Mesothelial cell of epicardium (in vitro differentiated cells): ENCODE results near the gene SLIT3. TPM values are rescaled to one million over a fixed set of nuclear protein-coding genes. Genes with fewer than 3 reads are reported as not detected.

Experiments used
- DNase-seq, 2 experiments: peaks; one replicate each; pipeline ENCODE4 v3.0.0; 2021; ENCODE audit warnings: low spot score in 2 of 2; ENCODE audit not compliant: unreplicated experiment in 2 of 2
- H3K27ac Mint-ChIP-seq: 2 replicates; pipeline ENCODE4 v1.8.0; 2021; ENCODE audit warnings: mixed read lengths
- H3K27me3 Mint-ChIP-seq: 2 replicates; pipeline ENCODE4 v1.8.0; 2021; ENCODE audit warnings: low read depth, mixed read lengths
- H3K36me3 Mint-ChIP-seq: 2 replicates; pipeline ENCODE4 v1.8.0; 2021; ENCODE audit warnings: mixed read lengths
- H3K4me1 Mint-ChIP-seq: 2 replicates; pipeline ENCODE4 v1.8.0; 2021; ENCODE audit warnings: mixed read lengths
- H3K4me3 Mint-ChIP-seq: 2 replicates; pipeline ENCODE4 v1.8.0; 2021; ENCODE audit warnings: mild to moderate bottlenecking, moderate library complexity, mixed read lengths
- H3K9me3 Mint-ChIP-seq: 2 replicates; pipeline ENCODE4 v1.8.0; 2021; ENCODE audit warnings: mixed read lengths
- CTCF ChIP-seq: fragments of 200-600 bp; sonication (generic); IDR thresholded peaks from one replicate; pipeline ENCODE4 v1.5.0; 2021; ENCODE audit warnings: antibody characterized with exemption; ENCODE audit not compliant: unreplicated experiment
- total RNA-seq: library from RNA; stranded (reverse); gene quantifications from 3 replicates; pipeline ENCODE4 v1.2.1, GENCODE V29; 2021

SLIT3 gene
- total RNA-seq, 1 donor from 2014 or later = 65.1 TPM

GRCh38 chr5:169299191-169299662 lies 1.7 kb downstream of the SLIT3 start:
- H3K36me3 Mint-ChIP-seq = no peaks in the 10 kb centered on the region
- DNase-seq = no peak
- no peak overlapping the region for H3K27ac Mint-ChIP-seq
- peak overlapping the region; percentile 80 for H3K4me3 Mint-ChIP-seq
- peaks cover 60% of the 10 kb centered on the region for H3K27me3 Mint-ChIP-seq
- peaks cover 48% of the 10 kb centered on the region for H3K4me1 Mint-ChIP-seq
- no peak for TF ChIP-seq CTCF
- H3K9me3 Mint-ChIP-seq = no peaks in the 10 kb centered on the region

GRCh38 chr5:169298193-169298592 lies 2.7 kb downstream of the SLIT3 start:
- TF ChIP-seq CTCF = no peak
- H3K9me3 Mint-ChIP-seq = no peaks in the 10 kb centered on the region
- no peak overlapping the region for H3K27ac Mint-ChIP-seq
- peak overlapping the region; percentile 12 for H3K4me3 Mint-ChIP-seq
- no peaks in the 10 kb centered on the region for H3K36me3 Mint-ChIP-seq
- peaks cover 49% of the 10 kb centered on the region for H3K27me3 Mint-ChIP-seq
- peaks cover 48% of the 10 kb centered on the region for H3K4me1 Mint-ChIP-seq
- DNase-seq = no peak

- H3K36me3 Mint-ChIP-seq = no peaks in the 10 kb centered on the region
- H3K27me3 Mint-ChIP-seq = peaks cover 43% of the 10 kb centered on the region
- no peak overlapping the region for H3K4me3 Mint-ChIP-seq
- no peak for TF ChIP-seq CTCF
- no peaks in the 10 kb centered on the region for H3K9me3 Mint-ChIP-seq
- DNase-seq = no peak
- peak overlapping the region; percentile 37 for H3K27ac Mint-ChIP-seq
- H3K4me1 Mint-ChIP-seq = peaks cover 37% of the 10 kb centered on the region
Measured at GRCh38 chr5:169296419-169297143, 4.4 kb downstream of the SLIT3 start.

GRCh38 chr5:169295306-169295705 lies 5.6 kb downstream of the SLIT3 start:
- H3K36me3 Mint-ChIP-seq = no peaks in the 10 kb centered on the region
- peaks cover 32% of the 10 kb centered on the region for H3K4me1 Mint-ChIP-seq
- no peak for DNase-seq
- no peaks in the 10 kb centered on the region for H3K9me3 Mint-ChIP-seq
- peaks cover 40% of the 10 kb centered on the region for H3K27me3 Mint-ChIP-seq
- no peak overlapping the region for H3K27ac Mint-ChIP-seq
- no peak overlapping the region for H3K4me3 Mint-ChIP-seq
- no peak for TF ChIP-seq CTCF

- Mint-ChIP-seq H3K9me3 (no peaks in the 10 kb centered on the region), H3K27ac (no peak overlapping the region), H3K27me3 (peaks cover 34% of the 10 kb centered on the region), H3K4me1 (peaks cover 28% of the 10 kb centered on the region), H3K4me3 (no peak overlapping the region), H3K36me3 (no peaks in the 10 kb centered on the region)
- no peak for TF ChIP-seq CTCF
- no peak for DNase-seq
Measured at GRCh38 chr5:169294621-169295020, 6.3 kb downstream of the SLIT3 start.
